Endothelial cell of umbilical vein (primary cell): Measurements from ENCODE around the gene PLEKHA5.

Experiments used
- GATA2 ChIP-seq: IDR thresholded peaks from 2 replicates; pipeline ENCODE4 v1.7.0; 2011; ENCODE audit warnings: low read depth, mild to moderate bottlenecking, moderate library complexity, mixed read lengths, low read length; ENCODE audit not compliant: insufficient read length, insufficient read depth
- POLR2A ChIP-seq: IDR thresholded peaks from 2 replicates; pipeline ENCODE4 v1.6.1; 2012; ENCODE audit warnings: low read depth, mild to moderate bottlenecking, control low read depth, low read length
- POLR2AphosphoS5 ChIP-seq: IDR thresholded peaks from 2 replicates; pipeline ENCODE4 v1.6.1; 2012; ENCODE audit warnings: low read depth, mild to moderate bottlenecking, control low read depth, low read length, moderate library complexity; ENCODE audit not compliant: insufficient read depth
- TF ChIP-seq, protein P1 (sequence below), 2 donors: IDR thresholded peaks; 1 replicate in 1 of 2; 2 replicates in 1 of 2; pipeline ENCODE4 v1.5.1; 2011; ENCODE audit warnings: low read length in 2 of 2, mild to moderate bottlenecking in 2 of 2, moderate library complexity in 2 of 2, control low read depth in 1 of 2, inconsistent platforms in 1 of 2, low read depth in 1 of 2; ENCODE audit not compliant: insufficient read depth in 1 of 2; ENCODE audit errors: extremely low read depth in 1 of 2
- TF ChIP-seq, protein P2 (sequence below): IDR thresholded peaks from 2 replicates; pipeline ENCODE4 v1.6.1; 2011; ENCODE audit not compliant: insufficient read depth, insufficient read length

DNA sequence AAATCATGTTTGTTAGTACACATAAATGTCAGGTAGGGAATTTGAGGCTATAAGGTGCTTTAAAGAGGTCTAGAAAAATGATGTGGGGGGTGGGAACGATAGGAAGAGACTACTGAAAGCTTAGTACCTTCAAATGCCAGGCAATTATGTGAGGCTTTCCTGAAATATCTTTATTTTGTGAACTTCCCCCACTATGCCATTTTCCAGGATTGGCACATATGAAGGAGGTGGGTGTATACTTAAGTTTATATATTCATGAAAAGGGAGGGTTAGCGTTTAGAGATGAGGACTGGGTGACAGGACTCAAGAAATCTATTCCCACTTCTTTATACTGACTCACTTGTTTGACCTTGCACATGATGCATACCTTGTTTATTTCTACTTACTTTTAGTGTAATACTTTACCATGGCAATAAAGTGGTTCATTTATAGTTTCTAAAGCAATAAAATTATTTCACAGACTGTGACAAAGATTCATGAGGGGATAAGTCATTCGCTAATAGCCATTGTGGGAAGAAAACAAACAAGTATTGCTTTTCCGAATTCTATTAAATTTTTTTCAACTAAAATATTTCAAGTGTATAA is 77.1 kb downstream of the PLEKHA5 start:
- TF ChIP-seq POLR2AphosphoS5 (no peak), GATA2 (no peak), POLR2A (no peak)
- TF ChIP-seq, protein P1, sequence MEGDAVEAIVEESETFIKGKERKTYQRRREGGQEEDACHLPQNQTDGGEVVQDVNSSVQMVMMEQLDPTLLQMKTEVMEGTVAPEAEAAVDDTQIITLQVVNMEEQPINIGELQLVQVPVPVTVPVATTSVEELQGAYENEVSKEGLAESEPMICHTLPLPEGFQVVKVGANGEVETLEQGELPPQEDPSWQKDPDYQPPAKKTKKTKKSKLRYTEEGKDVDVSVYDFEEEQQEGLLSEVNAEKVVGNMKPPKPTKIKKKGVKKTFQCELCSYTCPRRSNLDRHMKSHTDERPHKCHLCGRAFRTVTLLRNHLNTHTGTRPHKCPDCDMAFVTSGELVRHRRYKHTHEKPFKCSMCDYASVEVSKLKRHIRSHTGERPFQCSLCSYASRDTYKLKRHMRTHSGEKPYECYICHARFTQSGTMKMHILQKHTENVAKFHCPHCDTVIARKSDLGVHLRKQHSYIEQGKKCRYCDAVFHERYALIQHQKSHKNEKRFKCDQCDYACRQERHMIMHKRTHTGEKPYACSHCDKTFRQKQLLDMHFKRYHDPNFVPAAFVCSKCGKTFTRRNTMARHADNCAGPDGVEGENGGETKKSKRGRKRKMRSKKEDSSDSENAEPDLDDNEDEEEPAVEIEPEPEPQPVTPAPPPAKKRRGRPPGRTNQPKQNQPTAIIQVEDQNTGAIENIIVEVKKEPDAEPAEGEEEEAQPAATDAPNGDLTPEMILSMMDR (IDR thresholded peaks at IDR 0.05; ENCODE audit: extremely low read depth in 1 of 2, insufficient read depth in 1 of 2, low read depth in 1 of 2, low read length in 2 of 2) = no peak
- TF ChIP-seq, protein P2, sequence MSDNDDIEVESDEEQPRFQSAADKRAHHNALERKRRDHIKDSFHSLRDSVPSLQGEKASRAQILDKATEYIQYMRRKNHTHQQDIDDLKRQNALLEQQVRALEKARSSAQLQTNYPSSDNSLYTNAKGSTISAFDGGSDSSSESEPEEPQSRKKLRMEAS = no peak
